Left forelimb (tissue), 1 donor: ENCODE data around the gene RIMS1.

Experiments used
- DNase-seq: peaks from one replicate; pipeline ENCODE4 v3.0.0-alpha.2; 2018; ENCODE audit warnings: low spot score

Gene RIMS1, protein sequence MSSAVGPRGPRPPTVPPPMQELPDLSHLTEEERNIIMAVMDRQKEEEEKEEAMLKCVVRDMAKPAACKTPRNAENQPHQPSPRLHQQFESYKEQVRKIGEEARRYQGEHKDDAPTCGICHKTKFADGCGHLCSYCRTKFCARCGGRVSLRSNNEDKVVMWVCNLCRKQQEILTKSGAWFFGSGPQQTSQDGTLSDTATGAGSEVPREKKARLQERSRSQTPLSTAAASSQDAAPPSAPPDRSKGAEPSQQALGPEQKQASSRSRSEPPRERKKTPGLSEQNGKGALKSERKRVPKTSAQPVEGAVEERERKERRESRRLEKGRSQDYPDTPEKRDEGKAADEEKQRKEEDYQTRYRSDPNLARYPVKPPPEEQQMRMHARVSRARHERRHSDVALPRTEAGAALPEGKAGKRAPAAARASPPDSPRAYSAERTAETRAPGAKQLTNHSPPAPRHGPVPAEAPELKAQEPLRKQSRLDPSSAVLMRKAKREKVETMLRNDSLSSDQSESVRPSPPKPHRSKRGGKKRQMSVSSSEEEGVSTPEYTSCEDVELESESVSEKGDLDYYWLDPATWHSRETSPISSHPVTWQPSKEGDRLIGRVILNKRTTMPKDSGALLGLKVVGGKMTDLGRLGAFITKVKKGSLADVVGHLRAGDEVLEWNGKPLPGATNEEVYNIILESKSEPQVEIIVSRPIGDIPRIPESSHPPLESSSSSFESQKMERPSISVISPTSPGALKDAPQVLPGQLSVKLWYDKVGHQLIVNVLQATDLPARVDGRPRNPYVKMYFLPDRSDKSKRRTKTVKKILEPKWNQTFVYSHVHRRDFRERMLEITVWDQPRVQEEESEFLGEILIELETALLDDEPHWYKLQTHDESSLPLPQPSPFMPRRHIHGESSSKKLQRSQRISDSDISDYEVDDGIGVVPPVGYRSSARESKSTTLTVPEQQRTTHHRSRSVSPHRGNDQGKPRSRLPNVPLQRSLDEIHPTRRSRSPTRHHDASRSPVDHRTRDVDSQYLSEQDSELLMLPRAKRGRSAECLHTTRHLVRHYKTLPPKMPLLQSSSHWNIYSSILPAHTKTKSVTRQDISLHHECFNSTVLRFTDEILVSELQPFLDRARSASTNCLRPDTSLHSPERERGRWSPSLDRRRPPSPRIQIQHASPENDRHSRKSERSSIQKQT (N-terminal part only)

DNA sequence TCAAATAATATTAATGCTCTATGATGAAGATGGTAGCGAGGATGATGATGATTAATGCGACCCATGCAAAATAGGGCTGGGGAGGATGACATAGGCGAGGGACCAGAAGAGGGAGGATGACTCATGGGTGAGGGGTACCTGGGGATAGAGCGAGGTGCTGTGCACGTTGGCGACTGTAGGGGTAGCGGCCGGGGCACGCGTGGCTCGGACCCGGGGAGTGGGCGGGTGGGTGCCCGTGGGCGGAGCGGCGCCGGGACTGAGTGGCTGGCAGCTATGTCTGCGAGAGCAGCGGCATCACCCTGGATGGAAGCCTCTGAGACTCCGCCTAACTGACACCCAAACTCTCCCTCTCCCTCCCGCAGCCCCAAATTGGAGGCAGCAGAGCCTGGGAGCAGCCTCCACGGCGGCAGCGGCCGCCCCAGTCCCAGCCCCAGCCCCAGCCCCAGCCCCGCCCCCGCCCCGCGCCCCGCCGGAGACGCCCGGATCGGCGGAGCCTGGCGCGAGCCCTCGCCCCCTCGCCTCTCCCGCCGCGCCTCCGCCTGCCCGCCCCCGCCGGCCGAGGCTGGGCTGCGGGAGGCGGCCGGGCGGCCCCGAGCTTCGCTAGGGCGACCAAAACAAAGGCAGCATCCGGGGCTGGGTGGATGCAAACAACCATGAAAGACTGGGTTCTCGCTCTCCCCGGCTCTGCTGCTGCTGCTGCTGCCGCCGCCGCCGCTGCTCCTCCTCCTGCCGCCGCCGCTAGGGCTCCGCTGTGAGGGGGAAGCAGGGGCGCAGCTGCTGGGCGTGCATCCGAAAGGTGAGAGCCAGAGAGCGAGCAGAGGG is at the start of gene RIMS1:
Gene RIMS1 (plus strand): TSS at position 367 of the 822 bp plus-strand sequence. CDS start 474 bp downstream, outside the sequence.
- DNase-seq: no peak

- no peak for DNase-seq
These were observed 35.1 kb upstream of the RIMS1 start for GRCh38 chr6:71851214-71851613.

DNA sequence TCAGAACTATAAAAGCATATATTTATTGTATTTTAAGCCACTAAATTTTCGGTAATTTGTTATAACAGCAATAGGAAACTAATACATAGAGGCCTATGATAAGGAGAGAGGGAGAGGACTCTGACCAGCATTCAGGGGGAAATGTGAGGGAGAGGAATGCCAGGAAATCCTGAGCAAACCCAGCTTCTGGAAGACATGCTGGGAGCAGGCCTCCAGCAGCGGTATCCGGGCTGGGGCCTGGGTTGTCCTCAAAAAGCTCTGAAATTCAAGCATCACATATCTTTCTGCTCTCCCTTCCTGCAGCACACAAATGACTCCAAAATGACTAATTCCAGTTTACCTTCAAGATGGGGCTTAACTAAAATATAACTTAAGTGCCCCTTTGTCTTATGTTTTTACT is 33.4 kb upstream of the RIMS1 start:
- DNase-seq: no peak

GRCh38 chr6:71855406-71855805 is 30.9 kb upstream of the RIMS1 start:
- no peak for DNase-seq

- DNase-seq: no peak
These were observed 7.3 kb upstream of the RIMS1 start for GRCh38 chr6:71879016-71879415.

GRCh38 chr6:71887006-71887743 is 825 bp downstream of the RIMS1 start:
- DNase-seq: no peak

GRCh38 chr6:71887744-71888230 is 1.4 kb downstream of the RIMS1 start:
- no peak for DNase-seq

GRCh38 chr6:71888756-71889340 is 2.5 kb downstream of the RIMS1 start:
- no peak for DNase-seq

GRCh38 chr6:71889366-71889765 is 3.0 kb downstream of the RIMS1 start:
- DNase-seq: no peak

DNA sequence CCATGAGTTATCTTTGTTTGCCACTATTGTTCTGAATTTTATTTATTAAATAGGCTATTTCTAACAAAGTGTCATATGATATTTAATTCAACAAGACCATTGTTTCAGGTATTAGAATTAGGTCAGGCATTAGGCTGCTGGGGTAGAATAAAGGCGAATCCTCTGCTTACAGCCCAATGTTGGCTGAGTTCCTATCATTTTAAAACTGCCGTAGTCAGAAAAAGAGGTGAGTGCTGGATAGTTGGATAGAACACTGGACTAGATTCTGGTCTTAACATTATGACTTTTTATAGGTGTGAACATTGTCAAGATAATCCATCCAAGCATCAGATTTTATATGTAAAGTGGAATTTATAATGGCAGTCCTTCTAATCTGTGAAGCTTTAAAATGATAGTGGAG is 6.3 kb downstream of the RIMS1 start:
- DNase-seq: no peak

GRCh38 chr6:71900642-71901041 is 14.3 kb downstream of the RIMS1 start:
- no peak for DNase-seq

DNA sequence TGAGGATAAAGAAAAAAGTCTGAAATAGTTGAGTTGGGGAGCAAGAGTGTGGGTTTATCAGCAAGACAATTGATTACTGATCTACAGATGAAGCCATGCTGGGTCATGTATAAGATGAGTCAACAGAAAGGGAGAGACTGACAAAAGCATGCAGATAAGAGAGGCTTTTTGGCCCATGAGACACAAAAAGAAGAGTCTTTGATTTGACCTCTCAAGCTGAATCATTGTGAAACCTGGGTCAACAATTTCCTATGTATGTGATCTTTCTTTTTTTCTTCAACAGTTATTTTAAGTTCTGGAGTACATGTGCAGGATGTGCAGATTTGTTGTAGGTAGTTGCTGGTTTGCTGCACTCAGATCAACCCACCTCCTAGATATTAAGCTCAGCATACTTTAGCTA is 15.9 kb downstream of the RIMS1 start:
- DNase-seq: no peak

GRCh38 chr6:71906813-71907212 is 20.5 kb downstream of the RIMS1 start:
- no peak for DNase-seq

- no peak for DNase-seq
These were observed 21.9 kb downstream of the RIMS1 start for GRCh38 chr6:71908162-71908765.

DNA sequence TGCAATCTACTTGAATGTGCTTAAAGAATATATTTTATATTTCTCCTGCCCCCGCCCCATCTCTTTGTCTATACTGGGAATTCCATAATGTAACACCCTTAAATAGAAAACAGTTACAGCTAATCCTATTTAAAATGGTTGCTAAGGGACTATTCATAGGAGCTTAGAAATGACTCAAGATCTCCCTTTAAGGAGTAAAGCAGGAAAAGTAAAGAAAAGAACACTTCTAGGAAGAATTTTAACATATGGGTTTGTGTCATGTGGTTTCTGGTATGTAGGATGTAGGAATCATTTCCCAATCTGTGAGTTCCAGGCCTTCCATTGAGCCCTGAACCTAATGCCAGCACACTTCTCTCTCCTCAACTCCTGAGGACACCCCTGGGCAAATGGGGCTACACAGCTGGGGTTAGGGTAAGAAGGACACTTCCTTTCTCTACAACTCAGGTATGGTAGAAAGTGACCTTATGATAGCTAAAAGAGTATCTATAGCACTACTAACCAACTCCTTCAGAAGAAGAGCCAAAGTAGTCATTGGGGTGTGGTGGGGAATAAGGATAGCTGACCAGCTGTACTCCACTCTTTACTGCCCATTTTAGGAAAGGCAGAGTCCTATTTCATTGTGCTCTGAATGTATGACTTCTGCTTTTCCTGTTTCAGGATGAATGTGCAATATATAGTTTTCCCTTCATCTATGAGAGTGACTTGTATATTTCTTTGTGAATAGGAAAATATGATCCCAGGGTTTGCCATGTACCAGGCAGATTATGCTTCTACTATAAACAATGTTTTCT is 27.3 kb downstream of the RIMS1 start:
- no peak for DNase-seq

GRCh38 chr6:71929047-71929446 is 42.7 kb downstream of the RIMS1 start:
- DNase-seq: no peak

DNA sequence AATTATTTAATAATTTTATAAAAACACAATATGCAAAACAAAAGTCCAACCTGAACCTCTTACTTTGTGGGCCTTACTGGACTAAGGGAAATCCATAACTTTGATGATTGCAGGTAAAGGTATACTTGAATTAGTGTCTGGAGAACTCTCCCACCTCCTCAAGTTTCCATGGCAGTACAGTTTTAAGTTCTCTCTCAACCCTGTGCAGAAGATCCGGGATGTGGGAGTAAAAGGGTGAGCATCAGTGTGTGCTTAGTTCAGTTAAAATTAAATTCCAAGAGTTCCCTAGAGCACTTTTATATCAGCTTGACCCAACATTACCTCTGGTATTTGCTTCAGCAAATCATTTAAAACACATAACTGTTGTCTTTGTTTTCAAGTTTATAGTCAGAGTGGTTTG is 47.5 kb downstream of the RIMS1 start:
- DNase-seq: no peak

DNA sequence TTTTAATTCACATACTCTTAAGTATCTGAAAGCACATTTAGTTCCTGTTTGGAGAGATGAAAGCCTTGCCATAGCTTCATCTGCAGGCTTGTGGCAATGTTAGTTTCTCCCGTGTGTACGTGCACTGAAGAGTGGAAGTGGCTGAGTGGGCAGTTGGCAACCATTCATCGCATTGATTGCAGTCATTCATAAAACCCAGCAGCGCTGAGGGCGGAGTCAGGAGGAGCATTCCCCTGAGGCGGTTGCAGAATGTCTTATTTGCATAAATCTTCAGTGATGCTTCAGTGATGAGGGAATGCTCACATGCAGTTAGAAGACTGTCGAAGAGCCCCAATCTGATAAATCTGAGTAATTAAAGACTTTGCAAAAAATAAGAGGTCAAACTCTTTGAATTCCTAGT is 79.1 kb downstream of the RIMS1 start:
- DNase-seq: no peak

DNA sequence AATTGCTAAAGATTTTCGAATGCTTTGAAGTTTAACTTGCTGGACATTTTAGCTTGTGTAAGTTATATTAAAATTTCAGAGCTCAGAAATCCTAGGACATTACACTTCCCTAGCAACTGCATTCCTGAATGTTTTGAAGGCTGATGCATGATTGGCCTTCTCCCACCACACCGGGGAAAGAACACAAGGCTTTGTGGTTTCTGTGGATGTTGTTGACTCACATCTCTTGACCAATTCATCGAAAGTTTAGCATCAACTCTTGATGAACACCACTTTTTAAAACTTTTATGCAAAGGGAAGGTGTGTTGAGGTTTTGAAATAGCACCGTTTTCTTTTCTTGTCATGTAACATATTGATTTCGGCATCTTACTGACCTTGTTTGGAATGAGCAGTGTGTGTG is 81.1 kb downstream of the RIMS1 start:
- no peak for DNase-seq
